Breast epithelium (tissue), 4 donors: ENCODE measurements around the gene UBL3. TPM values are rescaled to one million over a fixed set of nuclear protein-coding genes. Genes with fewer than 3 reads are reported as not detected.

ENCODE experiments used
- DNase-seq, 2 donors: peaks; one replicate each; pipeline ENCODE4 v3.0.0-alpha.2; 2019; ENCODE audit warnings: low spot score in 2 of 2
- H3K27ac ChIP-seq, 2 donors: fragments of 200-600 bp; sonication (generic) in 1 of 2; one replicate each; pipeline ENCODE4 v1.5.1; 2016 to 2019; ENCODE audit warnings: mild to moderate bottlenecking in 1 of 2
- H3K27me3 ChIP-seq, 2 donors: fragments of 200-600 bp; sonication (generic) in 1 of 2; one replicate each; pipeline versions ENCODE4 v1.5.1 to v1.6.0; 2017 to 2019; ENCODE audit warnings: control low read depth in 1 of 2, mild to moderate bottlenecking in 1 of 2
- H3K36me3 ChIP-seq: fragments of 200-600 bp; one replicate; pipeline ENCODE4 v1.5.1; 2019
- H3K4me1 ChIP-seq, 2 donors: fragments of 200-600 bp; sonication (generic); one replicate each; pipeline ENCODE4 v1.5.1; 2016 to 2019; ENCODE audit warnings: control low read depth in 1 of 2
- H3K4me3 ChIP-seq, 3 donors: fragments of 200-600 bp; sonication (generic); 1 replicate in 2 of 3; 2 replicates in 1 of 3; pipeline ENCODE4 v1.5.1; 2016 to 2019; ENCODE audit warnings: mild to moderate bottlenecking in 3 of 3, moderate library complexity in 2 of 3
- H3K9me3 ChIP-seq, 2 donors: fragments of 200-600 bp; sonication (generic) in 1 of 2; one replicate each; pipeline ENCODE4 v1.5.1; 2016 to 2019; ENCODE audit warnings: control low read depth in 1 of 2
- POLR2A ChIP-seq: fragments of 450-650 bp; IDR thresholded peaks from one replicate; pipeline ENCODE4 v1.6.1; 2016; ENCODE audit warnings: antibody characterized with exemption, mild to moderate bottlenecking, moderate library complexity
- POLR2AphosphoS5 ChIP-seq, 3 donors: sonication (generic); formaldehyde crosslinking; IDR thresholded peaks; one replicate each; pipeline ENCODE4 v1.6.1; 2017; ENCODE audit warnings: antibody characterized with exemption in 3 of 3
- intact Hi-C: fragments of 100-400 bp; cut with DNase I; formaldehyde crosslinking; loops from one replicate; pipeline ENCODE4 v1.15.1; 2023; ENCODE audit warnings: low total_unique reads
- total RNA-seq, 3 donors: library from RNA; depleted of rRNA; stranded (reverse); fragments of >200 nt; gene quantifications; one replicate each; pipeline ENCODE4 v1.1.0, GENCODE V29; 2016
- TF ChIP-seq, protein P1 (sequence below), 3 donors: fragments of 450-650 bp; IDR thresholded peaks; one replicate each; pipeline ENCODE4 v1.5.1; 2016 to 2017; ENCODE audit warnings: antibody characterized with exemption in 3 of 3, mild to moderate bottlenecking in 3 of 3, moderate library complexity in 3 of 3

Gene UBL3
- total RNA-seq, 3 donors from 2014 or later = 32.4 to 60.7 (median 36.6) TPM

DNA sequence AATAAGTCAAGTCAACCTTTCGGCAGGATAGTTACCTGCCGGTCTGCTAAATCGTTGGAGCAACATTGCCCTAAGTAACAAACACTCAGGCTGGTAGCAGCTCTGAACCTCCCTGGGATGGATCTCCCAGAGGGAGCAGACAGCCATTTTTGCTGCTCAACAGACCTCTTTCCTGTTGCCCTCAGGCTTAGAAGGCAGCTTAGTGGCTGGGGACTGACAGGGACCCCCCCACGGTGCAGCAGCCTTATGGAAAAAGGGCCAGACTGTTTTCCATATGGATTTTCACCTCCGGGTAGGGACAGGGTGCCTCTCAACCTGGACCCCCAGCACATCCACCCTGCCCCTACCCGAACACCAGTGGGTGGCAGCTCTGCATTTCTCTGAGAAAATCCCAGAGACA lies 49.7 kb downstream of the UBL3 start:
- TF ChIP-seq POLR2AphosphoS5 (IDR thresholded peaks at IDR 0.05) (no peak), POLR2A (no peak)
- TF ChIP-seq, protein P1, sequence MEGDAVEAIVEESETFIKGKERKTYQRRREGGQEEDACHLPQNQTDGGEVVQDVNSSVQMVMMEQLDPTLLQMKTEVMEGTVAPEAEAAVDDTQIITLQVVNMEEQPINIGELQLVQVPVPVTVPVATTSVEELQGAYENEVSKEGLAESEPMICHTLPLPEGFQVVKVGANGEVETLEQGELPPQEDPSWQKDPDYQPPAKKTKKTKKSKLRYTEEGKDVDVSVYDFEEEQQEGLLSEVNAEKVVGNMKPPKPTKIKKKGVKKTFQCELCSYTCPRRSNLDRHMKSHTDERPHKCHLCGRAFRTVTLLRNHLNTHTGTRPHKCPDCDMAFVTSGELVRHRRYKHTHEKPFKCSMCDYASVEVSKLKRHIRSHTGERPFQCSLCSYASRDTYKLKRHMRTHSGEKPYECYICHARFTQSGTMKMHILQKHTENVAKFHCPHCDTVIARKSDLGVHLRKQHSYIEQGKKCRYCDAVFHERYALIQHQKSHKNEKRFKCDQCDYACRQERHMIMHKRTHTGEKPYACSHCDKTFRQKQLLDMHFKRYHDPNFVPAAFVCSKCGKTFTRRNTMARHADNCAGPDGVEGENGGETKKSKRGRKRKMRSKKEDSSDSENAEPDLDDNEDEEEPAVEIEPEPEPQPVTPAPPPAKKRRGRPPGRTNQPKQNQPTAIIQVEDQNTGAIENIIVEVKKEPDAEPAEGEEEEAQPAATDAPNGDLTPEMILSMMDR (IDR thresholded peaks at IDR 0.05) = no peak
- intact Hi-C loops = no loop called here

DNA sequence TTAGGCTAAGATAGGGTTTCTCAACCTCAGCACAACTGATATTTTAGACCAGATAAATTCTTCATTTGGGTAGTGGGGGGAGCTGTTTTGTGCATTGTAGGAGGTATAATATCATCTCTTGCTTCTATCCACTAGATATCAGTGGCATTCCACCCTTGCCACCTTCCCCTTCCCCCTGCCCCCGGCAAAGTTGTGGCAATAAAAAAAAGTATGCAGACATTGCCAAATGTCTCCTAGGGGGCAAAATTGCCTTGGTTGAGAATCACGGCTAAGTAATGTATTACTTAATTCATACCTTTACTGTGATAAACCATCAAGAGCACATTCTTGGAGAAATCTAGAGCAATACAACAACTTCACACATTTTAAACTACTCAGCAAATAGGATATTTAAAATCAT lies 51.4 kb downstream of the UBL3 start:
- DNase-seq = no peak

More for the DNA sequence above, 49.7 kb downstream of the UBL3 start:
- Histone ChIP-seq H3K27me3 (no peaks in the 10 kb centered on the region), H3K36me3 (no peaks in the 10 kb centered on the region), H3K4me1 (no peaks in the 10 kb centered on the region), H3K4me3 (no peak overlapping the region), H3K9me3 (no peaks in the 10 kb centered on the region), H3K27ac (no peak overlapping the region)
- no peak for DNase-seq

DNA sequence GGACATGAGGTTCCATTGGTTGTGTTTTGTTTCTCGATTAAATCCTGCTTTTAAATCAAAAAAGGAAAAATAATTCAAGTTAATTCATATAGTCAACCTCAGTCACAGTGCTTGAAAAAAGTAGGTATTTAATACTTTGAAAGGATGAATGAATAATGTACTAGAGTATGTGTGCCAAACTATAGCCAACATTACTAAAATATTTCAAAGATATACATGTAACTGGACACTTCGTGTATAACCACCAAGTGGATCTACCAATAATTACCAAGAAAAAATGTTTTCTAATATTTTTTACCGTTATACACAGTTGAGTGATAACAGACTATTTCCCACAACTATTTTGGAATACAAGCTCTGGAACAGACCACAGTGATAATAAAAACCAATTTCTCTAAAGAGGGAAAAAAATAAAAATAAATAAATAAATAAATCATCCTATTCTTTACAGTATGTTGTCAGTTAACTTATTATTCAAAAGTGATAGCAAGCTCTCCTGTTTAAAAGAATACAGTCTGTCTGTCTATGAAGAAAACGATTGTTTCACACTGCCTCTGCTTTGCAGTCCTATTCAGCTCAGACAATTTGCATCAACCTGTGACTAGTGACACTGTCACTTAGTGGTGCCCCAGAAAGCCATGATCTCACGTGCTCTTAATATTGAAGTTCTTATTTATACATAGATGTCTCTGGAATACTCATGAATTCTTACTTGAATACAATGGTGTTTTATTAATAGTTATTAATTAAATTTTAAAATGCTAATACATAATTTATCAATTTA lies 58.2 kb downstream of the UBL3 start:
- intact Hi-C loops = no loop called here
- no peak for TF ChIP-seq POLR2AphosphoS5 (IDR thresholded peaks at IDR 0.05)
- TF ChIP-seq, protein P1 (IDR thresholded peaks at IDR 0.05) = no peak

More for the DNA sequence above, 51.4 kb downstream of the UBL3 start:
- no peak for TF ChIP-seq POLR2A
- TF ChIP-seq, protein P1 (IDR thresholded peaks at IDR 0.05) = no peak
- TF ChIP-seq POLR2AphosphoS5 (IDR thresholded peaks at IDR 0.05) = no peak
- Histone ChIP-seq H3K9me3 (no peaks in the 10 kb centered on the region), H3K27ac (no peak overlapping the region), H3K27me3 (no peaks in the 10 kb centered on the region), H3K4me3 (no peak overlapping the region), H3K36me3 (no peaks in the 10 kb centered on the region), H3K4me1 (no peaks in the 10 kb centered on the region)
- intact Hi-C loops = no loop called here

DNA sequence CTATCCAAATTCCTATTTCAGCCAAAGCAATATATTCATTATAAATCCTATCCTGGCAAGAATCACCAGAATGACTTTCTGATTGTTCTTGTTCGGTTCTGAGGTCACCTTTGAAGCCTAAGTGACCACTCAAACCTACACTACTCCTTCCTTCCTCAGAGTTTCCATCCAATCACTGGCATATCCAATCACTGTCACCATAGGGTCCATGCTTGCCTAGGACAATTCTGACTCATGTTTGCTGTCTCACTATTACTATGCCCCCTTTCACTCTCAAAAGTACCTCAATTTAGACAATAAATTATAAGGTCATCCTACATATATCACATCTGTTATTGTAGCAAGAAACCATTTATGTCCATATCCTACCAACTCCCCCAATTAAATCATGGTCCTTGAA lies 58.9 kb downstream of the UBL3 start:
- H3K36me3 ChIP-seq = no peaks in the 10 kb centered on the region
- no peak for TF ChIP-seq POLR2AphosphoS5 (IDR thresholded peaks at IDR 0.05)
- TF ChIP-seq, protein P1 (IDR thresholded peaks at IDR 0.05) = no peak
- no peak for TF ChIP-seq POLR2A
- H3K4me1 ChIP-seq = no peaks in the 10 kb centered on the region
- H3K27ac ChIP-seq = no peak overlapping the region
- intact Hi-C loops = no loop called here
- no peaks in the 10 kb centered on the region for H3K27me3 ChIP-seq
- no peaks in the 10 kb centered on the region for H3K9me3 ChIP-seq
- H3K4me3 ChIP-seq = no peak overlapping the region
- DNase-seq = no peak

More for the DNA sequence above, 58.2 kb downstream of the UBL3 start:
- no peaks in the 10 kb centered on the region for H3K36me3 ChIP-seq
- H3K27me3 ChIP-seq = no peaks in the 10 kb centered on the region
- no peak for DNase-seq
- H3K27ac ChIP-seq = no peak overlapping the region
- H3K4me1 ChIP-seq = no peaks in the 10 kb centered on the region
- no peaks in the 10 kb centered on the region for H3K9me3 ChIP-seq
- H3K4me3 ChIP-seq = no peak overlapping the region

DNA sequence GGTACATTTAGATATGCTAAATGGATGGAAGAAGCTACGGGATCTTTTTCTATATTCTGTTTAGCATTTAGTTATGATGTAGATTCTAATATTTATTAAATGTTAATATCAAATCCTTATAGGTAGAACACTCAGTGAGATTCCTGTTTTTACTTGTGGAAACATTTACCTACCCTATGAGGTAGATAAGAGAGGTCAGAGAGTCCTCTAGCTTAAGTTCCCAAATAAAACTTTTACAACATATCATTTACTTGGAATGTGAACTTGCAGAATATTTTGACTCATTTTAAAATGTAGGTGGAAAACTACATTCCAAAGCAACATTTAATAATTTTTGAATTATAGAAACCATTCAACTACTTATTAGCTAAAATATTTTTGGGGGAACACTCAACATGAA lies 63.7 kb downstream of the UBL3 start:
- intact Hi-C loops = no loop called here
- no peak overlapping the region for H3K27ac ChIP-seq
- TF ChIP-seq, protein P1 (IDR thresholded peaks at IDR 0.05) = no peak
- TF ChIP-seq POLR2A (no peak), POLR2AphosphoS5 (IDR thresholded peaks at IDR 0.05) (no peak)

More for the DNA sequence above, 63.7 kb downstream of the UBL3 start:
- no peaks in the 10 kb centered on the region for H3K27me3 ChIP-seq
- H3K9me3 ChIP-seq = no peaks in the 10 kb centered on the region
- H3K36me3 ChIP-seq = no peaks in the 10 kb centered on the region
- no peak for DNase-seq
- no peak overlapping the region for H3K4me3 ChIP-seq
- H3K4me1 ChIP-seq = no peaks in the 10 kb centered on the region
